Neural progenitor cell (in vitro differentiated cells): ENCODE measurements around the gene CKLF. TPM values are rescaled to one million over a fixed set of nuclear protein-coding genes. Genes with fewer than 3 reads are reported as not detected.

ENCODE experiments used
- DNase-seq: peaks from one replicate; pipeline ENCODE4 v3.0.0-alpha.2; 2016; ENCODE audit warnings: low spot score
- H2AFZ ChIP-seq: fragments of 200-600 bp; sonication (generic); replicated peaks from 2 replicates; pipeline ENCODE4 v1.6.1; 2016; ENCODE audit warnings: antibody characterized with exemption
- H3F3A ChIP-seq: fragments of 200-600 bp; sonication (generic); 2 replicates; pipeline ENCODE4 v1.6.1; 2016; ENCODE audit warnings: antibody characterized with exemption, low read depth
- H3K27ac ChIP-seq: fragments of 200-600 bp; sonication (generic); 2 replicates; pipeline ENCODE4 v1.5.1; 2016; ENCODE audit warnings: mild to moderate bottlenecking
- H3K27me3 ChIP-seq: fragments of 200-600 bp; sonication (generic); 2 replicates; pipeline ENCODE4 v1.6.1; 2016; ENCODE audit warnings: mild to moderate bottlenecking, moderate library complexity
- H3K36me3 ChIP-seq: fragments of 200-600 bp; sonication (generic); 2 replicates; pipeline ENCODE4 v1.5.1; 2016
- H3K4me1 ChIP-seq: fragments of 200-600 bp; sonication (generic); 2 replicates; pipeline ENCODE4 v1.6.1; 2016; ENCODE audit warnings: mixed run types
- H3K4me2 ChIP-seq: fragments of 200-600 bp; sonication (generic); 2 replicates; pipeline ENCODE4 v1.6.1; 2016
- H3K4me3 ChIP-seq: fragments of 200-600 bp; sonication (generic); 2 replicates; pipeline ENCODE4 v1.5.1; 2016
- H3K79me2 ChIP-seq: fragments of 200-600 bp; sonication (generic); 2 replicates; pipeline ENCODE4 v1.6.1; 2016; ENCODE audit warnings: low read depth
- H3K9ac ChIP-seq: fragments of 200-600 bp; sonication (generic); 2 replicates; pipeline ENCODE4 v1.6.1; 2016
- H3K9me3 ChIP-seq: fragments of 200-600 bp; sonication (generic); 2 replicates; pipeline ENCODE4 v1.5.1; 2016; ENCODE audit warnings: low read depth
- H4K20me1 ChIP-seq: fragments of 200-600 bp; sonication (generic); 2 replicates; pipeline ENCODE4 v1.6.1; 2016; ENCODE audit warnings: low read depth
- H3K27ac Mint-ChIP-seq: 3 replicates; pipeline ENCODE4 v1.8.0; 2021; ENCODE audit warnings: mixed read lengths
- H3K27me3 Mint-ChIP-seq: 2 replicates; pipeline ENCODE4 v1.8.0; 2022; ENCODE audit warnings: low read depth, mild to moderate bottlenecking, inconsistent platforms, moderate library complexity, mixed read lengths; ENCODE audit not compliant: insufficient read depth
- H3K36me3 Mint-ChIP-seq: 3 replicates; pipeline ENCODE4 v1.8.0; 2021; ENCODE audit warnings: mixed read lengths
- H3K4me1 Mint-ChIP-seq: 3 replicates; pipeline ENCODE4 v1.8.0; 2021; ENCODE audit warnings: mixed read lengths
- H3K4me3 Mint-ChIP-seq: 3 replicates; pipeline ENCODE4 v1.8.0; 2021; ENCODE audit warnings: mild to moderate bottlenecking, moderate library complexity, mixed read lengths
- H3K9me3 Mint-ChIP-seq: 3 replicates; pipeline ENCODE4 v1.8.0; 2020; ENCODE audit warnings: mixed read lengths
- CTCF ChIP-seq: fragments of 200-600 bp; sonication (generic); IDR thresholded peaks from 2 replicates; pipeline ENCODE4 v1.5.1; 2017; ENCODE audit warnings: antibody characterized with exemption, mild to moderate bottlenecking
- EZH2 ChIP-seq: fragments of 200-600 bp; sonication (generic); IDR thresholded peaks from 2 replicates; pipeline ENCODE4 v1.6.1; 2017; ENCODE audit warnings: antibody characterized with exemption, mild to moderate bottlenecking, moderate library complexity
- EZH2phosphoT487 ChIP-seq: fragments of 200-600 bp; sonication (generic); IDR thresholded peaks from 2 replicates; pipeline ENCODE4 v1.6.1; 2017; ENCODE audit warnings: antibody characterized with exemption
- total RNA-seq: library from RNA; depleted of rRNA; stranded (reverse); fragments of >200 nt; gene quantifications from 2 replicates; pipeline ENCODE4 v1.2.3, GENCODE V29; 2015; ENCODE audit warnings: low replicate concordance

Gene CKLF
- total RNA-seq, 1 donor from 2014 or later = 38.6 TPM

- no peak overlapping the region for H3K9ac ChIP-seq
- H3K4me1 Mint-ChIP-seq = peaks cover 19% of the 10 kb centered on the region
- no peak overlapping the region for H3K4me2 ChIP-seq
- H3F3A ChIP-seq = peaks cover 6% of the 10 kb centered on the region
- no peak overlapping the region for H3K27ac Mint-ChIP-seq
- no peaks in the 10 kb centered on the region for H3K9me3 Mint-ChIP-seq
- DNase-seq = no peak
- no peaks in the 10 kb centered on the region for H3K27me3 Mint-ChIP-seq
- TF ChIP-seq EZH2 = no peak
- no peak for TF ChIP-seq CTCF
- TF ChIP-seq EZH2phosphoT487 = no peak
- H3K27ac ChIP-seq = no peak overlapping the region
- H3K9me3 ChIP-seq = no peaks in the 10 kb centered on the region
- no peak overlapping the region for H3K4me3 ChIP-seq
- no peaks in the 10 kb centered on the region for H3K36me3 ChIP-seq
- no peaks in the 10 kb centered on the region for H3K79me2 ChIP-seq
- H3K27me3 ChIP-seq = no peaks in the 10 kb centered on the region
- peaks cover 13% of the 10 kb centered on the region for H3K36me3 Mint-ChIP-seq
- H3K4me3 Mint-ChIP-seq = no peak overlapping the region
- no peaks in the 10 kb centered on the region for H4K20me1 ChIP-seq
- peaks cover 9% of the 10 kb centered on the region for H3K4me1 ChIP-seq
- no peak overlapping the region for H2AFZ ChIP-seq
These were observed 12.5 kb upstream of the CKLF start for GRCh38 chr16:66539623-66540469.

GRCh38 chr16:66541388-66542355 is 10.7 kb upstream of the CKLF start:
- TF ChIP-seq EZH2phosphoT487 (no peak), EZH2 (no peak), CTCF (no peak)
- H2AFZ ChIP-seq = no peak overlapping the region
- H4K20me1 ChIP-seq = no peaks in the 10 kb centered on the region
- H3K4me1 ChIP-seq = peaks cover 9% of the 10 kb centered on the region
- no peaks in the 10 kb centered on the region for H3K27me3 ChIP-seq
- Mint-ChIP-seq H3K4me3 (no peak overlapping the region), H3K9me3 (no peaks in the 10 kb centered on the region), H3K36me3 (peaks cover 22% of the 10 kb centered on the region), H3K27me3 (no peaks in the 10 kb centered on the region), H3K27ac (peak overlapping the region; percentile 11), H3K4me1 (peaks cover 19% of the 10 kb centered on the region)
- H3F3A ChIP-seq = peaks cover 6% of the 10 kb centered on the region
- no peak overlapping the region for H3K4me2 ChIP-seq
- no peaks in the 10 kb centered on the region for H3K79me2 ChIP-seq
- H3K4me3 ChIP-seq = no peak overlapping the region
- no peak overlapping the region for H3K9ac ChIP-seq
- H3K36me3 ChIP-seq = no peaks in the 10 kb centered on the region
- H3K9me3 ChIP-seq = no peaks in the 10 kb centered on the region
- DNase-seq = no peak
- H3K27ac ChIP-seq = no peak overlapping the region

GRCh38 chr16:66542396-66542795 is 10.0 kb upstream of the CKLF start:
- H3K4me3 Mint-ChIP-seq = no peak overlapping the region
- H3K4me1 Mint-ChIP-seq = peaks cover 19% of the 10 kb centered on the region
- Histone ChIP-seq H3K27ac (no peak overlapping the region), H3K27me3 (no peaks in the 10 kb centered on the region), H3K9ac (no peak overlapping the region), H3K9me3 (no peaks in the 10 kb centered on the region), H3K4me2 (no peak overlapping the region), H3K4me3 (no peak overlapping the region), H3F3A (peaks cover 6% of the 10 kb centered on the region), H2AFZ (no peak overlapping the region), H3K79me2 (no peaks in the 10 kb centered on the region), H3K36me3 (no peaks in the 10 kb centered on the region), H4K20me1 (no peaks in the 10 kb centered on the region), H3K4me1 (peaks cover 9% of the 10 kb centered on the region)
- peaks cover 23% of the 10 kb centered on the region for H3K36me3 Mint-ChIP-seq
- no peak for TF ChIP-seq CTCF
- TF ChIP-seq EZH2 = no peak
- no peak for TF ChIP-seq EZH2phosphoT487
- no peaks in the 10 kb centered on the region for H3K9me3 Mint-ChIP-seq
- H3K27ac Mint-ChIP-seq = peak overlapping the region; percentile 11
- DNase-seq = no peak
- no peaks in the 10 kb centered on the region for H3K27me3 Mint-ChIP-seq
